Suprapubic skin (tissue), 4 donors: Measurements from ENCODE around the gene CCDC178. TPM values are rescaled to one million over a fixed set of nuclear protein-coding genes. Genes with fewer than 3 reads are reported as not detected.
"Not testable (repeated sequence)": the region's sequence is repeated elsewhere in the genome, so short reads cannot be mapped to it uniquely, and the experiment has no call there.

ENCODE experiments used
- DNase-seq, 2 donors: peaks; one replicate each; pipeline ENCODE4 v3.0.0-alpha.2; 2019; ENCODE audit warnings: low spot score in 2 of 2
- H3K27ac ChIP-seq: fragments of 200-600 bp; sonication (generic); one replicate; pipeline ENCODE4 v1.5.1; 2019
- H3K27me3 ChIP-seq: fragments of 200-600 bp; sonication (generic); one replicate; pipeline ENCODE4 v1.5.1; 2019
- H3K36me3 ChIP-seq: fragments of 200-600 bp; sonication (generic); one replicate; pipeline ENCODE4 v1.5.1; 2019
- H3K4me1 ChIP-seq: fragments of 200-600 bp; sonication (generic); one replicate; pipeline ENCODE4 v1.5.1; 2019
- H3K4me3 ChIP-seq: fragments of 200-600 bp; sonication (generic); one replicate; pipeline ENCODE4 v1.5.1; 2019; ENCODE audit warnings: mild to moderate bottlenecking
- H3K9me3 ChIP-seq: fragments of 200-600 bp; sonication (generic); one replicate; pipeline ENCODE4 v1.5.1; 2019
- EP300 ChIP-seq: sonication (generic); formaldehyde crosslinking; IDR thresholded peaks from one replicate; pipeline ENCODE4 v1.6.1; 2017; ENCODE audit warnings: antibody characterized with exemption
- POLR2A ChIP-seq, 2 donors: fragments of 450-650 bp; IDR thresholded peaks; one replicate each; pipeline ENCODE4 v1.6.1; 2017; ENCODE audit warnings: antibody characterized with exemption in 2 of 2, mild to moderate bottlenecking in 2 of 2, moderate library complexity in 2 of 2
- POLR2AphosphoS5 ChIP-seq, 3 donors: sonication (generic); formaldehyde crosslinking; IDR thresholded peaks; one replicate each; pipeline ENCODE4 v1.6.1; 2017; ENCODE audit warnings: antibody characterized with exemption in 3 of 3
- WGBS: methylation state at CpG from one replicate; pipeline ENCODE4 v1.1.5; 2018; 5-methylcytosine and 5-hydroxymethylcytosine counted together
- total RNA-seq, 4 donors: library from RNA; depleted of rRNA; stranded (reverse); fragments of >200 nt; gene quantifications; one replicate each; pipeline ENCODE4 v1.1.0, GENCODE V29; 2016
- TF ChIP-seq, protein P1 (sequence below), 2 donors: fragments of 200-600 bp in 1 of 2; fragments of 450-650 bp in 1 of 2; sonication (generic) in 1 of 2; IDR thresholded peaks; one replicate each; pipeline ENCODE4 v1.5.1; 2016 to 2019; ENCODE audit warnings: antibody characterized with exemption in 2 of 2, mild to moderate bottlenecking in 1 of 2, moderate library complexity in 1 of 2

CCDC178 gene
- total RNA-seq, 4 donors from 2014 or later = not detected

DNA sequence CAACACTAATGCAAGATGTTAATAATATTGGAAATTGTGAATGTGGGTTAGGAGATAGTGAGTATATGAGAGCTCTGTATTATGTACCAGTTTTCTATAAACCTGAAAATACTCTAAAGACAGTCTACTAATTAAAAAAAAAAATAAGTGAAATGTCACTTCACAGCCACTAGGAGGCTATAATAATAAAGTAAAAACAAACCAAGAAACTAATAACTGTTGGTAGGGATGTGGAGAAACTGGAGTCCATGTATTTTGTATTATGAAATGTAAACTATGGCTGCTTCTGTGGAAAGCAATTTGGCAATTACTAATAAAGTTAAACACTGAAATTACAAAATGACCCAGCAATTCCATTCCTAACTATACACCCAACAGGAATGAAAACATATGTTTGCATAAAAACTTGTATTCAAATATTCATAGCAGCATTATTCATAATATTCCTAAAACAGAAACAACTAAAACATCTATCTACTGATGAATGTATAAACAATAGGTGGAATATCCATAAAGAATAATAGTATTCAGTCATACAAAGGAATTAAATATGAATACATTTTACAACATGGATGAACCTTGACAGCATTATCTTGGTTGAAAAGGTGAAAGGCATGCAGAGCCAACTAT lies 36.2 kb downstream of the CCDC178 start:
- Histone ChIP-seq H3K4me3 (no peak overlapping the region), H3K36me3 (no peaks in the 10 kb centered on the region), H3K27me3 (no peaks in the 10 kb centered on the region), H3K4me1 (no peaks in the 10 kb centered on the region), H3K9me3 (no peaks in the 10 kb centered on the region), H3K27ac (no peak overlapping the region)
- no peak for DNase-seq
- TF ChIP-seq, protein P1, sequence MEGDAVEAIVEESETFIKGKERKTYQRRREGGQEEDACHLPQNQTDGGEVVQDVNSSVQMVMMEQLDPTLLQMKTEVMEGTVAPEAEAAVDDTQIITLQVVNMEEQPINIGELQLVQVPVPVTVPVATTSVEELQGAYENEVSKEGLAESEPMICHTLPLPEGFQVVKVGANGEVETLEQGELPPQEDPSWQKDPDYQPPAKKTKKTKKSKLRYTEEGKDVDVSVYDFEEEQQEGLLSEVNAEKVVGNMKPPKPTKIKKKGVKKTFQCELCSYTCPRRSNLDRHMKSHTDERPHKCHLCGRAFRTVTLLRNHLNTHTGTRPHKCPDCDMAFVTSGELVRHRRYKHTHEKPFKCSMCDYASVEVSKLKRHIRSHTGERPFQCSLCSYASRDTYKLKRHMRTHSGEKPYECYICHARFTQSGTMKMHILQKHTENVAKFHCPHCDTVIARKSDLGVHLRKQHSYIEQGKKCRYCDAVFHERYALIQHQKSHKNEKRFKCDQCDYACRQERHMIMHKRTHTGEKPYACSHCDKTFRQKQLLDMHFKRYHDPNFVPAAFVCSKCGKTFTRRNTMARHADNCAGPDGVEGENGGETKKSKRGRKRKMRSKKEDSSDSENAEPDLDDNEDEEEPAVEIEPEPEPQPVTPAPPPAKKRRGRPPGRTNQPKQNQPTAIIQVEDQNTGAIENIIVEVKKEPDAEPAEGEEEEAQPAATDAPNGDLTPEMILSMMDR (IDR thresholded peaks at IDR 0.05) = peak in 1 of 2 donors; percentile 10
- TF ChIP-seq EP300 (no peak), POLR2AphosphoS5 (IDR thresholded peaks at IDR 0.05) (no peak), POLR2A (IDR thresholded peaks at IDR 0.05) (no peak)

DNA sequence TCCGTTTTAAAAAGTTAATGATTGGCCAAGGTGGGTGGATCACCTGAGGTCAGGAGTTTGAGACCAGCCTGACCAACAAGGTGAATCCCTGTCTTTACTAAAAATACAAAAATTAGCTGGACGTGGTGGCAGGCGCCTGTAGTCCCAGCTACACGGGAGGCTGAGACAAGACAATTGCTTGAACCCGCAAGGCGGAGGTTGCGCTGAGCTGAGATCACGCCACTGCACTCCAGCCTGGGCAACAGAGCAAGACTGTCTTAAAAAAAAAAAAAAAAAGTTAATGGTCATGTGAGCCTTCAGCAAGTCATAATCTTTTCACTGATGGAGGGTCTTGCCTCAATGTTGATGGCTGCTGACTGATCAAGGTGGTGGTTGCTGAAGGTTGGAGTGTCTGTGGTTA lies 41.6 kb downstream of the CCDC178 start:
- not testable (repeated sequence) for H3K4me1 ChIP-seq, H3K27me3 ChIP-seq, H3K36me3 ChIP-seq, DNase-seq, H3K9me3 ChIP-seq, H3K27ac ChIP-seq, H3K4me3 ChIP-seq
- WGBS = 93% methylated on average over 8 of the region's 8 CpGs

DNA sequence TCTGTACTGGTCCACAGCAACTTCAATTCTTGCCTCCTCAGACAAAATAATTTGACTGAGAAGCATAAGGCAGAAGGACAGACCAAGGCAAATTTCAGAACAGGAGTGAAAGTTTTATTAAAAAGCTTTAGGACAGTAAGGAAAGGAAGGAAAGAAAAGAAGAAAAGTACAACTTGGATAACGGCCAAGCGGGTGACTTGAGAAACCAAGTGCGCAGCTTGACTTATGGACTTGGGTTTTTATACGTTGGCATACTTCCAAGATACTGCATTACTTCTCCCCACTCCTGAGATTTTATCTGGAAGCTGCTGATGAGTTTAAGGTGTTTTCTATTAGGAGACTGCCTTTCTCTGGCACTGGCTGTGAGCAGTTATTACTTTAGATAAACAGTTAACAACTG lies 64.7 kb downstream of the CCDC178 start:
- Histone ChIP-seq H3K27ac (no peak overlapping the region), H3K9me3 (no peaks in the 10 kb centered on the region), H3K4me1 (no peaks in the 10 kb centered on the region), H3K36me3 (no peaks in the 10 kb centered on the region), H3K27me3 (no peaks in the 10 kb centered on the region), H3K4me3 (no peak overlapping the region)
- 16% methylated on average over 4 of the region's 4 CpGs for WGBS
- TF ChIP-seq EP300 (no peak), POLR2AphosphoS5 (IDR thresholded peaks at IDR 0.05) (no peak), POLR2A (IDR thresholded peaks at IDR 0.05) (no peak)
- TF ChIP-seq, protein P1 (IDR thresholded peaks at IDR 0.05) = no peak
- no peak for DNase-seq

DNA sequence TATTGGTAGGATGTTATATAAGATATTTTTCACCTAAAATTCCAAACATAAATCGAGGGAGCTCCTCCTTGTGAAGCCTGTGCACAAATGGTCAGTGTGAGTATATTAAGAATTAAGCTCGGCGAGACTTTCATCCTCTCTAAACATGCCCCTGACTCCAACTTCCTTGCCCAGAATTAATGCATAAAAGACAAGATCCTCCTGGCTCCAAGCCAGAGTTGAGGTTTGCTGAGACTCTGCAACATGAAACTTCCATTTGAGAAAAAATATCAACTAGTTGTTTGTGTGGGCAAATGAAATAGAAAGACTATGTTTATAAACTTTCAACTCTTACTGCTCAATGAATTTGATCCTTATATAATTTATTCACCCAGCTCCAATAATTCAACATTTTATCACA lies 68.1 kb downstream of the CCDC178 start:
- H3K4me3 ChIP-seq = no peak overlapping the region
- TF ChIP-seq EP300 (no peak), POLR2A (IDR thresholded peaks at IDR 0.05) (no peak), POLR2AphosphoS5 (IDR thresholded peaks at IDR 0.05) (no peak)
- TF ChIP-seq, protein P1 (IDR thresholded peaks at IDR 0.05) = no peak
- H3K9me3 ChIP-seq = no peaks in the 10 kb centered on the region
- no peaks in the 10 kb centered on the region for H3K36me3 ChIP-seq
- DNase-seq = no peak
- no peak overlapping the region for H3K27ac ChIP-seq
- H3K27me3 ChIP-seq = no peaks in the 10 kb centered on the region
- WGBS = 26% methylated on average over 3 of the region's 3 CpGs
- no peaks in the 10 kb centered on the region for H3K4me1 ChIP-seq

DNA sequence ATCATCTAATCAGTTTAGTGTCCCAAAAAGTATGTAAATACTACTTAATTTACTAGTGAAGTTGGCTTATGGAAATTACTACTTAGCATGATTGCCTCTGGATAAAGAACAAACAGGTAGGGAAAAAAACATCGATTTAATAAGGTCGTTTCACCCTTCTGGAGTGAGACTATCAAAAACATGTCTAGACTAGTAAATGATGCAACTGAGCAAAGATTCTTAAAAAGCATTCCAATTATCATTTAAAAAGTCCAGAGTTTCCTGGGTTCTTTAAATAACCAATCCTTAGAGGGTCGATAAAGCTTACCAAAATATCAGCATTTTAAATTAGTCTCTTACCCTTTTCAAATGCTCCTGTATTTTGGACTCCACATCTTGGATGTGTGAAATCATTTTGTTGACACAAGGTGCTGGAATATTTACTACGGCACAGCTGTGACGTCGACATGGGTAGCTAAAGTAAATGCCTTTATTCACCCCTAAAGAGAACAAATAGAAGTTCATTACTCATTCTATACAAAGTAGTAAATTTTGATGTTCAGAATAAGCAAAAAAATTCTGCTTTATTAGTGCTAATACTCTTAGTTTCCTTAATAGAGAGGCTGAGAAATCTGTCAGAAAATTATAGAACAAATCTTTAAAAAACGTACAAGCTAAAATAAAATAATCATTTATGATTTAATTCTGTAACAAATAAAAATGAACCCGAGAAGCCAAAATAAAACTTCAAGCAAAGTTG lies 70.6 kb downstream of the CCDC178 start:
- Histone ChIP-seq H3K27ac (no peak overlapping the region), H3K27me3 (no peaks in the 10 kb centered on the region), H3K4me3 (no peak overlapping the region), H3K36me3 (no peaks in the 10 kb centered on the region), H3K9me3 (no peaks in the 10 kb centered on the region), H3K4me1 (no peaks in the 10 kb centered on the region)
- no peak for DNase-seq
- TF ChIP-seq EP300 = no peak
- no peak for TF ChIP-seq POLR2AphosphoS5 (IDR thresholded peaks at IDR 0.05)
- TF ChIP-seq, protein P1 (IDR thresholded peaks at IDR 0.05) = no peak
- TF ChIP-seq POLR2A (IDR thresholded peaks at IDR 0.05) = no peak
- 54% methylated on average over 8 of the region's 8 CpGs for WGBS
